ENCODE results near the gene RPTOR.
"Not testable (repeated sequence)": the region's sequence is repeated elsewhere in the genome, so short reads cannot be mapped to it uniquely, and the experiment has no call there.

The RPTOR gene

GRCh38 chr17:80751070-80751945 lies 206.7 kb downstream of the RPTOR start:
- no peak for DNase-seq

GRCh38 chr17:80751946-80752581 lies 207.4 kb downstream of the RPTOR start:
- no peak for DNase-seq

- no peak for DNase-seq
These were observed 209.2 kb downstream of the RPTOR start for GRCh38 chr17:80753685-80754345.

GRCh38 chr17:80754846-80755245 lies 210.2 kb downstream of the RPTOR start:
- no peak for DNase-seq

GRCh38 chr17:80755650-80756405 lies 211.2 kb downstream of the RPTOR start:
- DNase-seq: no peak

- no peak for DNase-seq
These were observed 214.1 kb downstream of the RPTOR start for GRCh38 chr17:80758481-80759376.

- DNase-seq: no peak
These were observed 214.7 kb downstream of the RPTOR start for GRCh38 chr17:80759377-80759673.

GRCh38 chr17:80760511-80760911 lies 215.9 kb downstream of the RPTOR start:
- no peak for DNase-seq

GRCh38 chr17:80761110-80761871 lies 216.7 kb downstream of the RPTOR start:
- peak; percentile 45 for DNase-seq

GRCh38 chr17:80762076-80762475 lies 217.4 kb downstream of the RPTOR start:
- DNase-seq: no peak

GRCh38 chr17:80763293-80763867 lies 218.7 kb downstream of the RPTOR start:
- DNase-seq: no peak

- not testable (repeated sequence) for DNase-seq
These were observed 220.0 kb downstream of the RPTOR start for GRCh38 chr17:80764627-80765145.

- DNase-seq: no peak
These were observed 220.8 kb downstream of the RPTOR start for GRCh38 chr17:80765241-80765961.

GRCh38 chr17:80766290-80766855 lies 221.7 kb downstream of the RPTOR start:
- no peak for DNase-seq

GRCh38 chr17:80768389-80768788 lies 223.8 kb downstream of the RPTOR start:
- no peak for DNase-seq

GRCh38 chr17:80768936-80769335 lies 224.3 kb downstream of the RPTOR start:
- no peak for DNase-seq

- DNase-seq: no peak
These were observed 224.9 kb downstream of the RPTOR start for GRCh38 chr17:80769516-80769915.

- no peak for DNase-seq
These were observed 225.4 kb downstream of the RPTOR start for GRCh38 chr17:80769936-80770625.

Data from amniotic stem cell (primary cell).